ENCODE results near the gene RAPGEF2.

DNA sequence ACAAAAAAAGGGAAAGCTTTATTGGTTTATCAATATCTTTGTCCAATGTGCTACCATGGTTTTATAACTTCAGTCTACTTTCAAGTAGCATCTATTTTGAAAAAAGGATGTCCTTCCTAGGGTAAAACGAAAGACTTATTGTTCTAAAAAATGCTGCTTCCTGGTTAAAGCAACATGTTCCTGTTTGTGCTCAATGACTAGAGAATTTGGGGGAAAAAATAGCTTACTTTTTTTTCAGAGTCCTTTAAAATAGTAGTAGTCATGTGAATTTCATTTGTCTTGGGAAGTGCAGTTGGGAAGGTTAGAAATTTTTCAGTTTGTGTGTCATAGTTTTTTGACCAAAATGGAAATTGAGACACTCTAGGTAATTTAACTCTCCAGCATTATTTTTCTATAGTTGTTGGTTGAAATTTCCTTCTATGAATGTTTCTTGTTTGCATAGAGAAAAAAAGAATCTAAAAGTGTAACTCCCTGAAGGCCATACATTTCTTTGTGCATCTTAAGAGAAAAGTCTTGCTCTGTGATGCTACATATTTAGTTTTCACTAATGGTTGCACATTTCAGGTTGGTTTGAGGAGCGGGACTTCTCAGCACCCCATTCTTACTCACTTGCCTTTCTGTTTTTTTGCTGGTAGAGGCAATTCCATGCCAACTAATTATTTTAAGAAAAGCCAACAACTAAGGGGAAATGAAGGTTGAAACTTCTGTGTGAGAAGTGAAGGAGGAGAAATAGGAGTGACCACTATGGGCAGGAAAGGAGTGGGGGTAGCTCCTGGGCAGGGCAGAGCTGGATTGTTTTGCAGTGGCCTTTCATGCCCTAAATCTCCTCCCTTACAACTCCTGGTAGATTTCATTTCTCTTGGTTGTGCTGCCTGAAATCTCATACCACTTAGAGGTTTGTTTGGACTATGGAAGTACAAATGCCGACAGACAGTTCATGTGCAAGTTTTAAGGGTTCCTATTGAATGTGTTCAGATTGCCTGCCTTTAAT lies 76.4 kb downstream of the RAPGEF2 start:
- TF ChIP-seq, protein P1, sequence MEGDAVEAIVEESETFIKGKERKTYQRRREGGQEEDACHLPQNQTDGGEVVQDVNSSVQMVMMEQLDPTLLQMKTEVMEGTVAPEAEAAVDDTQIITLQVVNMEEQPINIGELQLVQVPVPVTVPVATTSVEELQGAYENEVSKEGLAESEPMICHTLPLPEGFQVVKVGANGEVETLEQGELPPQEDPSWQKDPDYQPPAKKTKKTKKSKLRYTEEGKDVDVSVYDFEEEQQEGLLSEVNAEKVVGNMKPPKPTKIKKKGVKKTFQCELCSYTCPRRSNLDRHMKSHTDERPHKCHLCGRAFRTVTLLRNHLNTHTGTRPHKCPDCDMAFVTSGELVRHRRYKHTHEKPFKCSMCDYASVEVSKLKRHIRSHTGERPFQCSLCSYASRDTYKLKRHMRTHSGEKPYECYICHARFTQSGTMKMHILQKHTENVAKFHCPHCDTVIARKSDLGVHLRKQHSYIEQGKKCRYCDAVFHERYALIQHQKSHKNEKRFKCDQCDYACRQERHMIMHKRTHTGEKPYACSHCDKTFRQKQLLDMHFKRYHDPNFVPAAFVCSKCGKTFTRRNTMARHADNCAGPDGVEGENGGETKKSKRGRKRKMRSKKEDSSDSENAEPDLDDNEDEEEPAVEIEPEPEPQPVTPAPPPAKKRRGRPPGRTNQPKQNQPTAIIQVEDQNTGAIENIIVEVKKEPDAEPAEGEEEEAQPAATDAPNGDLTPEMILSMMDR (optimal IDR thresholded peaks at IDR 0.05 in 1 of 3, IDR thresholded peaks at IDR 0.05 in 1 of 3, conservative IDR thresholded peaks at IDR 0.05 in 1 of 3; ENCODE audit: extremely low read depth in 1 of 3, insufficient read depth in 2 of 3, low read length in 3 of 3) = no peak
- no peak for TF ChIP-seq EZH2 (IDR thresholded peaks at IDR 0.05; ENCODE audit: low read length)

Data from keratinocyte (primary cell).